Measurements from ENCODE around the gene F2RL1. TPM values are rescaled to one million over a fixed set of nuclear protein-coding genes. Genes with fewer than 3 reads are reported as not detected.

The F2RL1 gene
- total and polyA plus RNA-seq, 2 donors (not counting 1 experiment from before 2014, with no cell fraction given), result 0.04 to 0.64 TPM

GRCh38 chr5:76799588-76799987 lies 19.2 kb upstream of the F2RL1 start:
- intact Hi-C loops (cut with micrococcal nuclease), result no loop called here
- Mint-ChIP-seq H3K9me3 (ENCODE audit: insufficient read depth) (no peaks in the 10 kb centered on the region), H3K4me3 (no peak overlapping the region), H3K4me1 (no peaks in the 10 kb centered on the region), H3K27ac (no peak overlapping the region), H3K27me3 (peaks cover 22% of the 10 kb centered on the region)
- H3K4me1 ChIP-seq (ENCODE audit: control insufficient read depth in 2 of 2, insufficient read depth in 2 of 2, low read length in 2 of 2), result no peaks in the 10 kb centered on the region
- H3K79me2 ChIP-seq (ENCODE audit: control insufficient read depth, insufficient read depth, low read length), result no peaks in the 10 kb centered on the region
- H3K4me2 ChIP-seq (replicated peaks; ENCODE audit: low read depth, low read length, poor library complexity, severe bottlenecking), result no peak overlapping the region
- CTCF ChIA-PET, result no interaction called here
- H2AFZ ChIP-seq (ENCODE audit: insufficient read depth, low read depth, low read length, poor library complexity, severe bottlenecking), result no peak overlapping the region
- no peak overlapping the region for H3K27ac ChIP-seq (ENCODE audit: low read length in 2 of 2)
- no peaks in the 10 kb centered on the region for H3K9me3 ChIP-seq (ENCODE audit: control extremely low read depth in 1 of 3, control insufficient read depth in 2 of 3, insufficient read depth in 1 of 3, low read length in 2 of 3)
- TF ChIP-seq CTCF (IDR thresholded peaks at IDR 0.05) (no peak), EZH2 (IDR thresholded peaks at IDR 0.05; ENCODE audit: borderline replicate concordance, insufficient read depth, low read depth, low read length, poor library complexity, severe bottlenecking) (no peak)
- POLR2A ChIA-PET, result no interaction called here
- H3K27me3 ChIP-seq (replicated peaks in 1 of 4; ENCODE audit: control extremely low read depth in 1 of 4, control insufficient read depth in 3 of 4, insufficient read depth in 4 of 4, low read length in 3 of 4), result no peaks in the 10 kb centered on the region
- no peak for ATAC-seq (ENCODE audit: low read depth)
- H3K4me3 ChIP-seq (ENCODE audit: control extremely low read depth in 1 of 5, extremely low read depth in 1 of 5, insufficient read depth in 1 of 5, low read depth in 2 of 5, low read length in 4 of 5), result no peak overlapping the region
- no peaks in the 10 kb centered on the region for H4K20me1 ChIP-seq (ENCODE audit: control insufficient read depth, insufficient read depth, low read length, poor library complexity, severe bottlenecking)
- DNase-seq, result no peak
- no peaks in the 10 kb centered on the region for H3K36me3 ChIP-seq (replicated peaks in 1 of 2; ENCODE audit: control extremely low read depth in 1 of 2, control insufficient read depth in 1 of 2, extremely low read depth in 1 of 2, insufficient read depth in 2 of 2, low read length in 1 of 2)
- no CpG with 5 or more reads among the region's 1 CpG for WGBS (ENCODE audit: insufficient coverage)
- H3K9ac ChIP-seq (ENCODE audit: low read length), result no peak overlapping the region

GRCh38 chr5:76800579-76800978 lies 18.3 kb upstream of the F2RL1 start:
- ChIA-PET CTCF (no interaction called here), POLR2A (interaction anchor here (0.5 to 0.6 kb wide), 2 partner anchors 15 to 41 kb away, joined by 3 to 10 read pairs; no protein-coding TSS in a partner anchor)
- ATAC-seq (ENCODE audit: low read depth) (no peak), DNase-seq (no peak)
- H4K20me1 ChIP-seq (ENCODE audit: control insufficient read depth, insufficient read depth, low read length, poor library complexity, severe bottlenecking), result no peaks in the 10 kb centered on the region
- Mint-ChIP-seq H3K27ac (no peak overlapping the region), H3K4me3 (no peak overlapping the region), H3K9me3 (ENCODE audit: insufficient read depth) (no peaks in the 10 kb centered on the region), H3K4me1 (no peaks in the 10 kb centered on the region), H3K27me3 (peaks cover 22% of the 10 kb centered on the region)
- no peaks in the 10 kb centered on the region for H3K27me3 ChIP-seq (replicated peaks in 1 of 4; ENCODE audit: control extremely low read depth in 1 of 4, control insufficient read depth in 3 of 4, insufficient read depth in 4 of 4, low read length in 3 of 4)
- no peak overlapping the region for H3K4me2 ChIP-seq (replicated peaks; ENCODE audit: low read depth, low read length, poor library complexity, severe bottlenecking)
- no peak overlapping the region for H3K4me3 ChIP-seq (ENCODE audit: control extremely low read depth in 1 of 5, extremely low read depth in 1 of 5, insufficient read depth in 1 of 5, low read depth in 2 of 5, low read length in 4 of 5)
- no peaks in the 10 kb centered on the region for H3K9me3 ChIP-seq (ENCODE audit: control extremely low read depth in 1 of 3, control insufficient read depth in 2 of 3, insufficient read depth in 1 of 3, low read length in 2 of 3)
- TF ChIP-seq CTCF (IDR thresholded peaks at IDR 0.05) (no peak), EZH2 (IDR thresholded peaks at IDR 0.05; ENCODE audit: borderline replicate concordance, insufficient read depth, low read depth, low read length, poor library complexity, severe bottlenecking) (no peak)
- no peaks in the 10 kb centered on the region for H3K4me1 ChIP-seq (ENCODE audit: control insufficient read depth in 2 of 2, insufficient read depth in 2 of 2, low read length in 2 of 2)
- H3K9ac ChIP-seq (ENCODE audit: low read length), result no peak overlapping the region
- H3K36me3 ChIP-seq (replicated peaks in 1 of 2; ENCODE audit: control extremely low read depth in 1 of 2, control insufficient read depth in 1 of 2, extremely low read depth in 1 of 2, insufficient read depth in 2 of 2, low read length in 1 of 2), result no peaks in the 10 kb centered on the region
- no peak overlapping the region for H2AFZ ChIP-seq (ENCODE audit: insufficient read depth, low read depth, low read length, poor library complexity, severe bottlenecking)
- H3K27ac ChIP-seq (ENCODE audit: low read length in 2 of 2), result no peak overlapping the region
- WGBS (ENCODE audit: insufficient coverage), result no CpG with 5 or more reads among the region's 3 CpGs
- intact Hi-C loops (cut with micrococcal nuclease), result no loop called here
- H3K79me2 ChIP-seq (ENCODE audit: control insufficient read depth, insufficient read depth, low read length), result no peaks in the 10 kb centered on the region
